HG03457 (cell line): ENCODE results near the gene BMP4.

Source experiments
- ATAC-seq: cut with Tn5 transposase; IDR thresholded peaks from one replicate; pipeline ENCODE4 v1.9.1; 2021; ENCODE audit warnings: moderate number of reproducible peaks; ENCODE audit not compliant: unreplicated experiment

The BMP4 gene

GRCh38 chr14:53967606-53968005 lies 11.0 kb upstream of the BMP4 start:
- ATAC-seq, result no peak

GRCh38 chr14:53964249-53964648 lies 7.6 kb upstream of the BMP4 start:
- no peak for ATAC-seq

GRCh38 chr14:53963320-53964227 lies 6.9 kb upstream of the BMP4 start:
- ATAC-seq, result no peak

GRCh38 chr14:53962953-53963319 lies 6.3 kb upstream of the BMP4 start:
- ATAC-seq, result no peak

- ATAC-seq, result no peak
These were observed 2.0 kb upstream of the BMP4 start for GRCh38 chr14:53958628-53959027.

- no peak for ATAC-seq
These were observed 1.1 kb upstream of the BMP4 start for GRCh38 chr14:53957739-53958138.

- ATAC-seq, result no peak
These were observed 776 bp downstream of the BMP4 start for GRCh38 chr14:53955671-53956426.

GRCh38 chr14:53955229-53955556 lies 1.4 kb downstream of the BMP4 start:
- no peak for ATAC-seq

- no peak for ATAC-seq
These were observed 1.9 kb downstream of the BMP4 start for GRCh38 chr14:53954551-53955228.

GRCh38 chr14:53953828-53954550 lies 2.6 kb downstream of the BMP4 start:
- ATAC-seq, result no peak

- ATAC-seq, result no peak
These were observed 3.4 kb downstream of the BMP4 start for GRCh38 chr14:53953002-53953827.

- ATAC-seq, result no peak
These were observed 4.1 kb downstream of the BMP4 start for GRCh38 chr14:53952533-53952932.

GRCh38 chr14:53951627-53952303 lies 4.9 kb downstream of the BMP4 start:
- ATAC-seq, result no peak

- no peak for ATAC-seq
These were observed 5.4 kb downstream of the BMP4 start for GRCh38 chr14:53951243-53951626.

- ATAC-seq, result no peak
These were observed 6.4 kb downstream of the BMP4 start for GRCh38 chr14:53950031-53950793.

- no peak for ATAC-seq
These were observed 7.4 kb downstream of the BMP4 start for GRCh38 chr14:53949201-53949600.

GRCh38 chr14:53948205-53948884 lies 8.3 kb downstream of the BMP4 start:
- no peak for ATAC-seq

- no peak for ATAC-seq
These were observed 9.0 kb downstream of the BMP4 start for GRCh38 chr14:53947452-53948204.
